Stimulated activated effector memory CD8-positive, alpha-beta T cell treated with anti-CD3 and anti-CD28 coated beads, Interleukin-12 subunit alpha, Interleukin-12 subunit beta, amount 100 ng/mL, for 72 hours (primary cell): ENCODE data around the gene CARMIL1.
A peak's percentile ranks its signal among the peaks of the same experiment; 100 is the strongest.

Experiments
- ATAC-seq: fragments of 150-1000 bp; cut with Tn5 transposase; 2 replicates; pipeline ENCODE4 v1.10.0; 2021
- DNase-seq, 2 donors: peaks; one replicate each; pipeline ENCODE4 v3.0.0; 2021 to 2022; ENCODE audit warnings: low spot score in 2 of 2
- H3K27ac Mint-ChIP-seq: one replicate; pipeline ENCODE4 v1.8.0; 2022; ENCODE audit warnings: mild to moderate bottlenecking, mixed read lengths
- H3K36me3 Mint-ChIP-seq: one replicate; pipeline ENCODE4 v1.8.0; 2022; ENCODE audit warnings: mild to moderate bottlenecking, mixed read lengths
- H3K4me1 Mint-ChIP-seq: one replicate; pipeline ENCODE4 v1.8.0; 2022; ENCODE audit warnings: mixed read lengths
- H3K4me3 Mint-ChIP-seq: one replicate; pipeline ENCODE4 v1.8.0; 2022; ENCODE audit warnings: mild to moderate bottlenecking, mixed read lengths
- H3K9me3 Mint-ChIP-seq: one replicate; pipeline ENCODE4 v1.8.0; 2022; ENCODE audit warnings: mixed read lengths

Gene CARMIL1

DNA sequence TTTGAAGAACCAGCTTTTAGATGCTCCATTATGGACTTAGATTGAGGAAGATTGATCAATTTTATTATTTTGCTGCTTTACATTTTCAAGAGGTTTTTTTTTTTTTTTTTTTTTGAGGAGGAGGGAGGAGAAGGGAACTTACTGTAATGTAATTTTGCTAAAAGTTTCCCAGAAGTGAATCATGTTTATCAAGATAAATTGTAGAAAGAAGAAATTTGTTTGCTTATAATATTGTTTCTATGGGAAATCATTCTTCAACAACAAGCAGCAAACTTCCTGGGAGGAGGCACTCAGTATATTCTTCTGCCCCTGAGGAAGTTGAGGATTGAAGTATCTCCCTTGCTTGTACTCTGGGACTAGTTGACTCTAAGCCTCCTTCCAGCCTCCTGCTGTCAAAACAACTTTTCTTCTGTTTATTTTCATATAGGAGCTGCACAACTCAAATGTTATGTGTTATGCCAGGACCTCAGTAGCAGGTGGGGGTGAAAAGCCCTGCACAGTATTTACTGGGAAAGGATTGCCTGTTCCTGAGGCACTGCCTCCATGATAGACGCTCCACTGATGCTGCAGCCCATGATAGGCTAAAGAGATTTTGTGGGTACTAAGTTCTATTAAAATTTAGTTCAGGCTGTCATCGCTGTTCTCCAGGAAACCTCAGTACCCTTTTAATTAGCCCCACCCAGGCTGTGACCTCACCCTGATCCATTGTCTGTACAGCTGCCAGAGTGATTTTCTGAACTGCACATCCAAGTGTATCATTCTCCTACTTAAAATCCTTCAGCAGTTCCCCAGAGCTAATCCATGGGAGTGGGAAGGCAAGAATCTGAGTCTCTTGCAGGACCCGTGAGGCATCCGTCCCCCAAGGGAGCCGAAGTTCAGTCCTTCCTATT is 51.9 kb downstream of the CARMIL1 start:
- Mint-ChIP-seq H3K4me1 (no peaks in the 10 kb centered on the region), H3K9me3 (no peaks in the 10 kb centered on the region), H3K27ac (no peak overlapping the region), H3K36me3 (no peaks in the 10 kb centered on the region), H3K4me3 (no peak overlapping the region)
- ATAC-seq = no peak
- DNase-seq = no peak

DNA sequence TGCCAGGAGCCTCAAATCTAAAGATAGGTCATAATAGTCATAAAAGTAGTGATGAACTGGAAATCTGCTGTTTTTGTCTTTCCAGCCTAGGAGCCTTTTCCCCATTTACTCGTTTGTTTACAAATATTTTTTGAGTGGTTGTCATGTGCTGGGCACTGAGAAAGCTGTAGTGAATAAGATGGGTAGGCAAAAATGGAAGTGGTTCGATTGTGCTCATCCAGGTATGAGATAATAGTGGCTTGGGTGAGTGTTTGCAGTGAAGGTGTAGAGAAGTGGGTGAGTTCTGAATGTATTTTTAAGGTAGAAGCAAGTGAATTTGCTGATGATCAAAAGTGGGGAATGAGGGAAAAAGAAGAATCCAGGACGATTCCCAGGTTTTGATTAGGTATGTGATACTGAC is 53.0 kb downstream of the CARMIL1 start:
- H3K4me1 Mint-ChIP-seq = no peaks in the 10 kb centered on the region

DNA sequence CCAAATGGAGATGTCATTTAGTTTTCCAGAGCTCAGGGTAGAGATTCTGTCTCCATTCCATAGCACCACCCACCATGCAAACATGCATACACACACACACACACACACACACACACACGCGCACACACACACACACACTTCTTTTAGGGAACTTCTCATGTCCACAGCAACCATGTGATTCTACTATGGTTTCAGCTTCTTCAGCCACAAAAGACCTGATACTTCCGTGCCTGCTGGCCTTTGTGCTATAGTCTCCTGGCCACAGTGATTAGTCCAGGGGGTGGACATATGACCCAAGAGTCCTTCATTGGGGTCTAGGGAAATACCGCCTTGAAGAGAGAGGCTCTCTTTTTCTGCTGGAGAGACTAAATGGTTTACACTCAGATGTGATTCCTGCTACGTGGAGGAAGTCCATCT is 53.5 kb downstream of the CARMIL1 start:
- no peak for ATAC-seq
- no peaks in the 10 kb centered on the region for H3K9me3 Mint-ChIP-seq
- no peak overlapping the region for H3K4me3 Mint-ChIP-seq
- no peaks in the 10 kb centered on the region for H3K36me3 Mint-ChIP-seq
- no peak for DNase-seq
- no peaks in the 10 kb centered on the region for H3K4me1 Mint-ChIP-seq
- no peak overlapping the region for H3K27ac Mint-ChIP-seq

More for the DNA sequence above, 53.0 kb downstream of the CARMIL1 start:
- ATAC-seq (no peak), DNase-seq (no peak)
- Mint-ChIP-seq H3K9me3 (no peaks in the 10 kb centered on the region), H3K27ac (no peak overlapping the region), H3K4me3 (no peak overlapping the region), H3K36me3 (no peaks in the 10 kb centered on the region)

DNA sequence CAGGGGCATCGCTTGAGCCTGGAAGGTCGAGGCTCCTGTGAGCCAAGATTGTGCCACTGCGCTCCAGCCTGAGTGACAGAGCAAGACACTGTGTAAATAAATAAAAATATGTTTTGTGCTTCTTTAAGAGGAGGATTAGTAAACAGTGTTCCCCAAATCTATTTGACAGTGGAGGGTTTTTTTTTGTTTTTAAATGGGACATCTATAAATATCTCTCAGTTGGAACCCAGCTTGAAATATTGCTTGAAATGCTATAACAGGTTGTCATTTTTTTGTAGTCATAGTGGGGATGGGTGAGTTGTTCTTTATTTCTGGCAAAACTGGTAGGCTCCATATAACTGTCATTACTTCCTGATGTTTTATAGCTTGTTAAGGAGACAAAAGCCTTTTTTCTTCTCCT is 54.3 kb downstream of the CARMIL1 start:
- Mint-ChIP-seq H3K4me1 (no peaks in the 10 kb centered on the region), H3K9me3 (no peaks in the 10 kb centered on the region), H3K27ac (no peak overlapping the region), H3K36me3 (no peaks in the 10 kb centered on the region), H3K4me3 (no peak overlapping the region)
- ATAC-seq = no peak
- DNase-seq = no peak

DNA sequence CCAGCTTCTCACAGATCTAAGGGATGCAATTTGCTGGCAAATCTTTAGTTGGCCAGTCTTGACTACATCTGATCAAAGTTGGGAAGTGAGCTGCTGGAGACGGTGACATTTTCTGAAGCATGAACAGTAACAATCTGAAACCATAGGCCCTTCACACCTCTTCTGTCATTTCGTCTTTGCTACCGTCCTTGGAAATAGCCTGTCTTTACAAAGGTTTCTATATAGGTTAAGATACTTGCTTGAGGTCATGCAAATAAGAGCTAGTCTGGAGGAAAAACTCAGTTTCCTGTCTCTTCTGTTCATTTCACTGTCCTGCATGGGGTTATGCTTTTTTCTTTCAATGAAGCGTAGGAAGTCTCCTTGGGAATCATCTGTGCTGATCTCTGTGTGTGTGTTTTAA is 55.6 kb downstream of the CARMIL1 start:
- Mint-ChIP-seq H3K4me1 (no peaks in the 10 kb centered on the region), H3K27ac (no peak overlapping the region), H3K4me3 (no peak overlapping the region), H3K9me3 (no peaks in the 10 kb centered on the region), H3K36me3 (no peaks in the 10 kb centered on the region)
- ATAC-seq (no peak), DNase-seq (no peak)

DNA sequence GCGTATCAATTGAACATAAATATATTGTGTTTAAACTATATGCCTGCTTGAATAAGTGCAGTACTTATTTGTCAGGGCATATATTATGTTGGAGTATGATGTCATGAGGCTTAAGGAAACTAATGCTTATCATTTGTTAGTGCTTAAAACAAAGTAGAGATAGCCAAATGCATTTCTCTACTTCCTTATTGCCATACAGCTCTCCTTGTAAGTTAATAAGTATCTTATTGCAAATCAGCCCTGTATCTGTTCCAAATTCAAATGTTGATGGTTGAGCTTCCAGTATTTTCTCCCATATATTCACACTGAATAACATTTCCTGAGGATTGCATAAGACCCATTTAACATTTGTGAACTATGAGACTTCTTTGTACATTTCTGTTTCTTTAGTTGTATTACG is 57.8 kb downstream of the CARMIL1 start:
- ATAC-seq (no peak), DNase-seq (no peak)
- Mint-ChIP-seq H3K9me3 (no peaks in the 10 kb centered on the region), H3K4me3 (no peak overlapping the region), H3K4me1 (no peaks in the 10 kb centered on the region), H3K27ac (no peak overlapping the region), H3K36me3 (no peaks in the 10 kb centered on the region)

DNA sequence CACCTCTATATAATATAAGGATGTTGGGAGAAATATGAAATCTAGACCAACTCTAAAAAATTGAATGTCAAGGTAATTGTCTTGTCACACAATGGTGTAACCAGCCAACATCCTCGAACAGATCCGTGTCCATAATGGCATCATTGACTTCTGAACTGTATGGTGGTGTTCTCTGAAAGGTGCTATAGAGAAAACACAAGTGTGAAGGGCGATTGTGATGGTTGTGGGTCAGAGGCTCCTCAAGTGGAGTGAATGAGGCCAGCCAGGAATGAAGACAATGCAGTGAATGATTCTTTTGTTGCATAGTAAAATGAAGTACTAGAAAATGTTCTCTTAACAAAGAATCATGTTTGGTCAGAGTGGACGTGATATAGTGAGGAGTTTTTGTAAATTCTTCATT is 58.3 kb downstream of the CARMIL1 start:
- Mint-ChIP-seq H3K36me3 (no peaks in the 10 kb centered on the region), H3K27ac (no peak overlapping the region), H3K9me3 (no peaks in the 10 kb centered on the region), H3K4me1 (no peaks in the 10 kb centered on the region), H3K4me3 (no peak overlapping the region)
- ATAC-seq (no peak), DNase-seq (no peak)

DNA sequence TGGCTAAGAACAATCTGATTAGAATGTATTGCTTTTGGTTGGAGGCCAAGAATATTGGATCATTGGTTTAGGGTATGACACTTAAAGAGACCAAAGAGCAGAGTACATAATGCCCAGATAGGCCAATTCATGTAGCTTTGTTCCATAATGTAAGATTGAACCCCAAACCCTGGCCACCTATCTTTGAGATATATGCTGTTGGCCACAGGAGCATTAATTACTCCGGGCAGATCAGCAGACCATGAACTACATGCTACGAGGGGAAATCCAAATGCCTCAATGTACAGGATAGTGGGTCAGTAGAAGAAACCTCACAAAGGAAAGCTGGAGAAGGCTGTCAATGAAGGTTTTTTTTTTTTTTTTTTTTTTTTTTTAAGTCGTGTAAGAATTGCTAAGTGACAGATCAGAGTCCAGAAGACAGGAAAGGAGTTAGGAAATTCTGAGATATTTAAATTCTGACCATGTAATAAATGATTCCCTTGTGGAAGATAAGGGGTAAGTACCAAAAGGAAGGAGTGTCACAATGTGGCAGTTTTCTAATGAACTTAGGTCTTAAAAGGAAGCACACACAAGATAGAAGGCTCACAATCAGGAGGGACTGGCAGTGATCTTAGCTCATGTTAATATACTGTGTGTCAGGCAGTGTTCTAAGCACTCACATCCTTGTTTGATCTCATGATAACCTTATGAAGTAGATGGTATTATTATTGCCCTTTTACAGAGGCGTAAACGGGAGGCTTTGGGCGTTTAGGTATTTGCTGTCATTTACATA is 61.4 kb downstream of the CARMIL1 start:
- H3K9me3 Mint-ChIP-seq = no peaks in the 10 kb centered on the region
- no peak overlapping the region for H3K4me3 Mint-ChIP-seq
- no peaks in the 10 kb centered on the region for H3K4me1 Mint-ChIP-seq
- H3K27ac Mint-ChIP-seq = no peak overlapping the region
- no peaks in the 10 kb centered on the region for H3K36me3 Mint-ChIP-seq
- ATAC-seq = no peak
- DNase-seq = no peak

DNA sequence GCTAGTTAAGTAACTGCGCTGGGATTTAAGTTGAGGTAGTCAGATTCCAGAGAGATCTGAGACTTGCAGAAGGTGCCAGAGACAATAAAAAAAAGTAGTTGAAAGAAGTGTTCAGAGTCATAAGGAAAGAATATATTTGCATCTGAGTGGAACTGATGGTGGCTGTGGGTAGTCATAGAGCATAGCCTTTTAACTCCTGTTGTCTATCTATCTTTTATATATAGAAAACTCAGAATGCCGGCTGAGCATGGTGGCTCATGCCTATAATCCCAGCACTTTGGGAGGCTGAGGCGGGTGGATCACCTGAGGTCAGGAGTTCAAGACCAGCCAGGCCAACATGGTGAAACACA is 62.0 kb downstream of the CARMIL1 start:
- no peak for DNase-seq
- no peaks in the 10 kb centered on the region for H3K4me1 Mint-ChIP-seq
- no peak overlapping the region for H3K27ac Mint-ChIP-seq
- no peak overlapping the region for H3K4me3 Mint-ChIP-seq
- no peaks in the 10 kb centered on the region for H3K36me3 Mint-ChIP-seq
- no peaks in the 10 kb centered on the region for H3K9me3 Mint-ChIP-seq
- no peak for ATAC-seq

DNA sequence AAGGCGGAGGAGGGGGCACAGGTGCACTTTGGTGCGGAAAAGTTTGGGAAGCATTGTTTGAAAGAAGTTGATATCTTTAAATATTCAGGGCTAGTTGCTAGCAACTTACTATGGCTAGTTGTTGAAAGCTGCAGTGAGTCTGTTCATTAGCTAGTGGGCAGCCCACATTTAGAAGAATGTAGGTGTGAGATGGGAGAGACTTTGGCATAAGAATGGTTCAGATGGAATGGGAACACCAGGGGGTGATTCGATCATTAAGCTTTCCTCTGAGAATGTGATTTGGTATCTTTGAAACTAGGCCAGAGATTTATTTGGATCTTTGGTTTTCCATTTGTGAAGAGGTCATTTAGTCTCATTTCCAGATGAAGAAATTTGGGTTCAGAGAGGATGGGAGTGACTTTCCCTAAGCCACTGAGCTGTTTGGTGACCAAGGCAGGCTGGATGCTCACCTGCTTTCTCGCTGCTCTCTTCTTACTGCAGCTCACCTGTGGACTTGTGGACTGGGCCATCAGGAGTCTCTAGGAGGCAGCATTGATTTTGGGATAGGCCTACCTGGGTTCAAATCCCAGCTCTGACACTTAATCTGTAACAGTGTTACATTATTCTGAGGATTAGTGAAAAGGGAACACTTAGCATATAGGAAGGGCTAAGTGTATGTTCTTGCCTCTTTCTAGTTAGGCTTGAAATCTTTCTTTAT is 62.9 kb downstream of the CARMIL1 start:
- Mint-ChIP-seq H3K4me3 (no peak overlapping the region), H3K9me3 (no peaks in the 10 kb centered on the region), H3K27ac (no peak overlapping the region), H3K36me3 (no peaks in the 10 kb centered on the region), H3K4me1 (no peaks in the 10 kb centered on the region)
- ATAC-seq (no peak), DNase-seq (no peak)

DNA sequence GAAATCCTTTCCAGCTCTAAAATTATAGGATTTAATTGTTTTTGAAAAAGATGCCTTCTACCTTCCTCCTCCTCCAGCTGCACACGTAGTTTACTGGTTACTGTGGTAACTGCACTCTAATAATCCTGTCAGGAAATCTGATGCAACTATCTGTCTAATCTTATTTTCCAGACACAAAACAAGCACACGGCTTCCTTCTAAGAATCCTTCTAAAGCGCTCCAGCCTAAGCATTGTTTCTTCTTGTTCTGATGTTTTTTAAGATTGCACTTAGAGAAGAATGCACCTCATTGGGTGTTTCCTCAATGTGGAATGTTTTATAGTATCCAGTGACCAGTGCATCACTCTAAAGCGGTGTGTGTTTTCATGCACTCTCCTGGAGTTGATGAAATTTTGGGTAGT is 63.6 kb downstream of the CARMIL1 start:
- no peaks in the 10 kb centered on the region for H3K4me1 Mint-ChIP-seq
- no peak for DNase-seq

DNA sequence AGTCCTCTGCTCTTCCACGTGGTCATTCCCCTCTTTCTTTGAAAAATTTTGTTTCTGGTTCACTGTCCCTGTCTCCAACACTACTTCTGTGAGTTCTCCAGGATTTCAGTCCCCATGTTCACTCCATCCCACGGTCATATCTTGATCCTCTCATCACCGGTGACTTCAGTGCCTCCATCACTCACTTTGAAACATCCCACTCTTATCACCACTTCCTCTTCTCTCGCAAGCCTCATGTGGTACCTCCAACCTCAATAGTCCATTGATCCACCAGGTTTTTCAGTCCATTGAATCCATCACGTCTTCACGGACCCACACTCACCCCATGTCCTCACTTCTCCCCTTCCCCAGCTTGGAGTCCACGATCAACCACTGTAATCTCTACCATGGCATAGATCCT is 64.8 kb downstream of the CARMIL1 start:
- Mint-ChIP-seq H3K27ac (no peak overlapping the region), H3K36me3 (no peaks in the 10 kb centered on the region)
- peak; percentile 60 for ATAC-seq

More for the DNA sequence above, 63.6 kb downstream of the CARMIL1 start:
- no peak for ATAC-seq
- H3K27ac Mint-ChIP-seq = no peak overlapping the region
- H3K36me3 Mint-ChIP-seq = no peaks in the 10 kb centered on the region
- H3K4me3 Mint-ChIP-seq = no peak overlapping the region
- no peaks in the 10 kb centered on the region for H3K9me3 Mint-ChIP-seq

DNA sequence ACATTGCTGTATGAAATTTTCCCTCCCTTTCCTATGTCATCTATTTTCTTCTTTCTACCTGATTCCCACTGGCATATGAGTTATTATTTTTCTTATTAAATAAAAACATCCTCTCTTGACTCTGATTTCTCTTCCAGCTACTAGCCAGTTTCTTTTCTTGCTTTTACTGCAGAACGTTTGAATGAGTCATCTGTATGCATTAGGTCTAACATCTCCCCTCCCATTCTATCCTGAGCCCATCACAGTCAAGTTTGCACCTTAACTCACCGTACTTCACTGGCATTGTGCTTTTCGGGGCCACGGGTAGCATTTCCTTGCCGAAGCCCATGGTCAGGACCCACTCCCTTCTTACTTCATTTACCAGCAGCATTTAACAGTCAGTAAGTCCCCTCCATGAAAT is 65.7 kb downstream of the CARMIL1 start:
- ATAC-seq = no peak
- H3K4me3 Mint-ChIP-seq = no peak overlapping the region

More for the DNA sequence above, 64.8 kb downstream of the CARMIL1 start:
- Mint-ChIP-seq H3K4me3 (no peak overlapping the region), H3K9me3 (no peaks in the 10 kb centered on the region), H3K4me1 (no peaks in the 10 kb centered on the region)
- DNase-seq = no peak

DNA sequence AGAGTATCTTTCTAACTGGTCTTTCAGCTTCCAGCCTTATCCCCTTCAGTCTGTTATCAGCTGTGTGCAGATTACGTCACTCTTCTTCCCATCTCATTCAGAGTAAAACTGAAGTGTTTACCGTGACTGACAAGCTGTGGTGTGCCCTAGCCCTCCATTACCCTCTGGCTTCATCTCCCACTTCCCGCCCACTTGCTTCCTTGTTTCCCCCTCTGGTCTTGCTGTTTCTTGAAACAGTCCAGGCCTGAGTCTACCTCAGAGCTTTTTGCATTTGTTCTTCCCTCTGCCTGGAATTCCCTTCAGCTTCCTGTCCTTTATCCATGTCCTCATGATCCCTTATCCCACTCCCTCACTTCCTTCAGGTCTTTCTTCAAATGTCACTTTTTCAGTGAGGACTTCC is 66.9 kb downstream of the CARMIL1 start:
- H3K4me3 Mint-ChIP-seq = no peak overlapping the region
- no peaks in the 10 kb centered on the region for H3K36me3 Mint-ChIP-seq

More for the DNA sequence above, 65.7 kb downstream of the CARMIL1 start:
- H3K9me3 Mint-ChIP-seq = no peaks in the 10 kb centered on the region
- H3K36me3 Mint-ChIP-seq = no peaks in the 10 kb centered on the region
- no peak overlapping the region for H3K27ac Mint-ChIP-seq
- no peaks in the 10 kb centered on the region for H3K4me1 Mint-ChIP-seq
- DNase-seq = no peak

DNA sequence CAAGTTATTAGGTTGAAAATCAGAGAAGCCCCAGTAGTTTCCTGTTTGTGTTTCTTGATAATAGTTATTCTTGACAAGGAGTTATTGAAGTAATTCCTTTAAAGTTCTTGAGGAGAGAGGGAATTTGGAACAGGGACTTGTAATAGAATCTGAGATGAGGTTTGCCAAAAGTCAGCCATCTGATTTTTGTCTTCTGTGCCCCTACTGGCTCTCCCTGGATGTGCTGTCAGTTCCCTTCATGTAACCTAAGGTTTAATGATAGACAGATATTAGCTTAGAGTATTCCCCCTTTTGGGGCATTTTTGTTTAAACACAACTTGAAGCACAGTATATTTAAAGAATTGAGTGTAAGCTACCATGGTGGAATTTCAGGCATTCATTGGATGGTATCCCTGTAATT is 71.4 kb downstream of the CARMIL1 start:
- Mint-ChIP-seq H3K36me3 (no peaks in the 10 kb centered on the region), H3K4me1 (no peaks in the 10 kb centered on the region), H3K4me3 (no peak overlapping the region), H3K27ac (no peak overlapping the region), H3K9me3 (no peaks in the 10 kb centered on the region)
- DNase-seq = no peak
- ATAC-seq = no peak

More for the DNA sequence above, 66.9 kb downstream of the CARMIL1 start:
- DNase-seq (no peak), ATAC-seq (no peak)
- Mint-ChIP-seq H3K27ac (no peak overlapping the region), H3K9me3 (no peaks in the 10 kb centered on the region), H3K4me1 (no peaks in the 10 kb centered on the region)
